ENCODE results near the gene RCCD1.

The RCCD1 gene

GRCh38 chr15:90989040-90989768 lies 34.5 kb downstream of the RCCD1 start:
- TF ChIP-seq GATA3 (IDR thresholded peaks at IDR 0.05; ENCODE audit: low read depth, low read length) (no peak), GATA2 (IDR thresholded peaks at IDR 0.05; ENCODE audit: low read depth, low read length) (no peak)

- TF ChIP-seq GATA2 (IDR thresholded peaks at IDR 0.05; ENCODE audit: low read depth, low read length) (no peak), GATA3 (IDR thresholded peaks at IDR 0.05; ENCODE audit: low read depth, low read length) (no peak)
These were observed 35.8 kb downstream of the RCCD1 start for GRCh38 chr15:90990446-90990845.

GRCh38 chr15:90991587-90992285 lies 37.1 kb downstream of the RCCD1 start:
- TF ChIP-seq GATA3 (IDR thresholded peaks at IDR 0.05; ENCODE audit: low read depth, low read length), result no peak
- no peak for TF ChIP-seq GATA2 (IDR thresholded peaks at IDR 0.05; ENCODE audit: low read depth, low read length)

GRCh38 chr15:90994059-90994416 lies 39.4 kb downstream of the RCCD1 start:
- TF ChIP-seq GATA2 (IDR thresholded peaks at IDR 0.05; ENCODE audit: low read depth, low read length) (no peak), GATA3 (IDR thresholded peaks at IDR 0.05; ENCODE audit: low read depth, low read length) (no peak)

GRCh38 chr15:90994417-90995311 lies 40.0 kb downstream of the RCCD1 start, which contains the start of gene PRC1:
Gene PRC1 (minus strand): TSS chr15:90994535. CDS start chr15:90994417, 118 bp downstream.
- TF ChIP-seq GATA3 (IDR thresholded peaks at IDR 0.05; ENCODE audit: low read depth, low read length) (no peak), GATA2 (IDR thresholded peaks at IDR 0.05; ENCODE audit: low read depth, low read length) (no peak)

- TF ChIP-seq GATA3 (IDR thresholded peaks at IDR 0.05; ENCODE audit: low read depth, low read length), result no peak
- no peak for TF ChIP-seq GATA2 (IDR thresholded peaks at IDR 0.05; ENCODE audit: low read depth, low read length)
These were observed 44.1 kb downstream of the RCCD1 start for GRCh38 chr15:90998737-90999136.

- TF ChIP-seq GATA3 (IDR thresholded peaks at IDR 0.05; ENCODE audit: low read depth, low read length), result no peak
- no peak for TF ChIP-seq GATA2 (IDR thresholded peaks at IDR 0.05; ENCODE audit: low read depth, low read length)
These were observed 46.5 kb downstream of the RCCD1 start for GRCh38 chr15:91001209-91001608.

- TF ChIP-seq GATA3 (IDR thresholded peaks at IDR 0.05; ENCODE audit: low read depth, low read length) (no peak), GATA2 (IDR thresholded peaks at IDR 0.05; ENCODE audit: low read depth, low read length) (no peak)
These were observed 52.6 kb downstream of the RCCD1 start for GRCh38 chr15:91007266-91007665.

Data from SH-SY5Y (cell line).